Stomach smooth muscle (tissue), 2 donors: ENCODE data around the gene PTX3.

Source experiments
- H3K27ac ChIP-seq: one replicate; pipeline ENCODE4 v1.7.0; 2013; ENCODE audit warnings: mild to moderate bottlenecking, low read length, inconsistent platforms
- H3K27me3 ChIP-seq, 2 donors: one replicate each; pipeline ENCODE4 v1.7.0; 2013; ENCODE audit warnings: low read length in 2 of 2; ENCODE audit not compliant: insufficient read depth in 2 of 2, control insufficient read depth in 1 of 2
- H3K36me3 ChIP-seq, 2 donors: one replicate each; pipeline ENCODE4 v1.7.0; 2013; ENCODE audit warnings: low read length in 2 of 2; ENCODE audit not compliant: control insufficient read depth in 2 of 2, insufficient read depth in 2 of 2
- H3K4me1 ChIP-seq: one replicate; pipeline ENCODE4 v1.7.0; 2013; ENCODE audit warnings: low read length; ENCODE audit not compliant: control insufficient read depth, insufficient read depth
- H3K4me3 ChIP-seq, 2 donors: one replicate each; pipeline ENCODE4 v1.7.0; 2013; ENCODE audit warnings: low read length in 2 of 2
- H3K9ac ChIP-seq, 2 donors: one replicate each; pipeline ENCODE4 v1.7.0; 2013; ENCODE audit warnings: low read length in 2 of 2, mild to moderate bottlenecking in 1 of 2
- H3K9me3 ChIP-seq, 2 donors: one replicate each; pipeline ENCODE4 v1.7.0; 2013; ENCODE audit warnings: low read length in 2 of 2; ENCODE audit not compliant: control insufficient read depth in 2 of 2
- donor health status: healthy.
- donor health status: Pancreatic carcinoma.

Gene PTX3

DNA sequence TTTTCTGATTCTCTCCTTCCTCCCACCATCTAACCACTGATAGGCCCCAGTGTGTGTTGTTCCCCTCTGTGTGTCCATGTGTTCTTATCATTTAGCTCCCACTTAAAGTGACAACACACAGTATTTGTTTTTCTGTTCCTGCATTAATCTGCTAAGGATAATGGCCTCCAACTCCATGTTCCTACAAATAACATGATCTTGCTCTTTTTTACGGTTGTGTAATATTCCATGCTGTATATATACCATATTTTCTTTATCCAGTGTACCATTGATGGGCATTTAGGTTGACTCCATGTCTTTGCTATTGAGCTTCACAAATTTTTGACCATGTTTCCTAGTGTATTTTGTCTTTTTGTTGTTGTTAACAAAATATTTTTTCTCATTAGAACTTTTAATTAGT, 36.0 kb downstream of the PTX3 start:
- Histone ChIP-seq H3K36me3 (no peaks in the 10 kb centered on the region), H3K27ac (no peak overlapping the region), H3K9me3 (no peaks in the 10 kb centered on the region), H3K9ac (no peak overlapping the region), H3K4me3 (no peak overlapping the region), H3K27me3 (no peaks in the 10 kb centered on the region), H3K4me1 (no peaks in the 10 kb centered on the region)

DNA sequence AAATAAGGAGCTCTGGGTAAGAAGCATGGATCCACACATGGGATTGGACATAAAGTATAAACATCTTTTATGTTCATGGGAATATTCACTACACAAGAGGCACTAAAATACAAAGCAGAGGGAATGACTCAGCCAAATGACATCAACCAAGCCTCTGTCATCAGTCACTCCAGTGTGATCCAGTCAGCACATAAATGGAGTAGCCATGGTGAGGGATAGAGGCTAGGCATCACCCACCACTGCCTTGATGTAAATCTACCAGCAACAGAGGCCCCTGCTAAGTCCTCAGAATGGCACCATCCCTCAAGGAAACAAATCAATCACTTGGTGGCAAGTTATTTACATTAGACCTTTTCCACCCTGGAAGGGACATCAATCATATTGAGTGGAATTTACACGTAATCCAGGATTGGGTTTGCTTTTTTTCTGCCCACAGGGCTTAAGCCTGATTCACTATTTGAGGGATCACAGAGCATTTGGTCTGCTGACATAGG, 39.3 kb downstream of the PTX3 start:
- Histone ChIP-seq H3K36me3 (no peaks in the 10 kb centered on the region), H3K9ac (no peak overlapping the region), H3K9me3 (no peaks in the 10 kb centered on the region), H3K4me1 (no peaks in the 10 kb centered on the region), H3K27me3 (no peaks in the 10 kb centered on the region), H3K27ac (no peak overlapping the region), H3K4me3 (no peak overlapping the region)

DNA sequence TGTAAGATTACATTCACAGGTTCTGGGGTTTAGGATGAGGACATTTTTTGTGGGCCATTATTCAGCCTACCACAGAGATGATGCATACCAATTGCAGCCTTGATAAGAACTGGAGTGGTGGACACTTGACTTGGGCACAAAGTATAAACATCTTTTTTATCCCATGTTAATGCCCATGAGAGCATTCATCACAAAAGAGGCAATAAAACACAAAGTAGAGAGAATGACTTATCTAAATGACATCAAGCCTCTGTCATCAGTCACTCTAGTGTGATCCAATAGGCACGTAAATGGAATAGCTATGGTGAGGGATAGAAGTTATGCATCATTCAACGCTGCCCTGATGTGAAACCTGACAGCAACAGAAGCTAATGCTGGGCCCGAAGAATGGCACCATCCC, 40.8 kb downstream of the PTX3 start:
- no peak overlapping the region for H3K4me3 ChIP-seq
- H3K9me3 ChIP-seq, result no peaks in the 10 kb centered on the region
- no peak overlapping the region for H3K27ac ChIP-seq
- no peaks in the 10 kb centered on the region for H3K4me1 ChIP-seq
- no peaks in the 10 kb centered on the region for H3K27me3 ChIP-seq
- no peaks in the 10 kb centered on the region for H3K36me3 ChIP-seq
- H3K9ac ChIP-seq, result no peak overlapping the region

DNA sequence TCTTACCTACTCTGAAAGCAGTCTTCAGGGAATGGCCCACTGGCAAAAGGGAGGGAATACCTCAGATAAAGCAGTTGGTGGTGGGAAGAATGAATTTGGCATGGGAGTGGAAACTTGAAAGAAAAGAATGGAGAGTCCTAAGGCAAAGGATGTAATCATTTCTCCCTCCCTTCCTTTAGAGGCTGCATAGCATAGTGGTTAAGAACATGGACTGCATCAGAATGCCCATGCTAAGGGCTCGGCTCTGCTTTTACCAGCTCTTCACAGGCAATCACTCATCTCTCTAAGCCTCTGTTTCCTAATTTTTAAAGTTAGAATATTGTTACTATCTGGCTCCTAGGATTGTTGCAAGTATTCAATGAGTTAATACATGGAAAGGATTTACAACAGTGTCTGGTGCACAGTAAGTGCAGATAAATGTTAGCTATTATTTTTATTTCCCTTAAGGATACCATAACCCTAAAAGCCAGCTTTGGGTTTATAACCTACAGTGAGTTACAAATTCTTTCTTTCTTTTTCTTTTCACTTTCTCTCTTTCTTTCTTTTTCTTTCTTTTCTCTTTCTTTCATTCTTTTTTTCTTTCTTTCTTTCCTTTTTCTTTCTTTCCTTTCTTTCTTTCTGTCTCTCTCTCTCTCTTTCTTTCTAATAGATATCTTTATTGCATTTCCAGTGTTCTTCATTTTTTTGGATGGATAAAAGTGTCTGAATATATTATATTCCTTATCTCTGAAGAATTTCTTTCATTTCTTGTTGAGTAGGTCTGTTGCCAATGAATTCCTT, 43.0 kb downstream of the PTX3 start:
- Histone ChIP-seq H3K9me3 (no peaks in the 10 kb centered on the region), H3K27ac (no peak overlapping the region), H3K27me3 (no peaks in the 10 kb centered on the region), H3K4me1 (no peaks in the 10 kb centered on the region), H3K9ac (no peak overlapping the region), H3K4me3 (no peak overlapping the region), H3K36me3 (no peaks in the 10 kb centered on the region)

DNA sequence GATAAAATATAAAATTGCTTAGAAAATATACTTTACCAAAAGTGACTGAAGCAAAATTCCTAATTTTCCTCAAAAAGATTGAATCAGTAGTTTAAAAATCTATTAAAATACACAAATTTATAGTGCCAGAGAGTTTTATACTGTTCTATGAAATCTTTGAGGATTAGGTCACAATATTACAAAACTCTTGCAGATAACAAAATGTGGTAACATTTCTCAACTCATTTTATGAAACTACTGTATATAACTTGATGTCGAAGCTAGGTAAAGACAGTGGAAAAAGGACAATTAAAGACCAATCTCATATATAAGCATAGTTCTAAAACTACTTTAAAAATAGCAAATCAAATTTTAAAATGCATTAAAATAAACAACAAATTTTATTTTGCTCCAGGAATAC, 50.7 kb downstream of the PTX3 start:
- no peak overlapping the region for H3K9ac ChIP-seq
- H3K27ac ChIP-seq, result no peak overlapping the region
- no peak overlapping the region for H3K4me3 ChIP-seq
- H3K36me3 ChIP-seq, result no peaks in the 10 kb centered on the region
- H3K27me3 ChIP-seq, result no peaks in the 10 kb centered on the region
- H3K4me1 ChIP-seq, result no peaks in the 10 kb centered on the region
- no peaks in the 10 kb centered on the region for H3K9me3 ChIP-seq

DNA sequence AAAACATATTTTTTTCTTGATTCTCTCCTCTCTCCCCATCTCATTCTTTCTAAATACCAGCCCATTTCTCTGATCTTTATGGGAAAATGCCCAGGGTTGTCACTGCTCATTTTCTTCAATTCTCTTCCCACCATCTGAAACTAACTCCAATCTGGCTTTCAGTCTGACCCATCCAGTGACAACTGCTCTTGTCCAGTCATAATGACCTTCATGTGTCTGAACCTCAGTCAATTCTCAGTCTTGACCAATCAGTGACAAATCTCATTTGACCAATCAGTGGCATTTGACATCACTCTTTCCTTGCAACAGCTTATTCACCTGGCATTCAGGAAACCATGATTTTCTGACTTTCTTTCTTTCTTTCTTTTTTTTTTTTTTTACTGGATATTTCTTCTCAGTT, 51.5 kb downstream of the PTX3 start:
- Histone ChIP-seq H3K9ac (no peak overlapping the region), H3K27me3 (no peaks in the 10 kb centered on the region), H3K27ac (no peak overlapping the region), H3K4me3 (no peak overlapping the region), H3K9me3 (no peaks in the 10 kb centered on the region), H3K4me1 (no peaks in the 10 kb centered on the region), H3K36me3 (no peaks in the 10 kb centered on the region)

DNA sequence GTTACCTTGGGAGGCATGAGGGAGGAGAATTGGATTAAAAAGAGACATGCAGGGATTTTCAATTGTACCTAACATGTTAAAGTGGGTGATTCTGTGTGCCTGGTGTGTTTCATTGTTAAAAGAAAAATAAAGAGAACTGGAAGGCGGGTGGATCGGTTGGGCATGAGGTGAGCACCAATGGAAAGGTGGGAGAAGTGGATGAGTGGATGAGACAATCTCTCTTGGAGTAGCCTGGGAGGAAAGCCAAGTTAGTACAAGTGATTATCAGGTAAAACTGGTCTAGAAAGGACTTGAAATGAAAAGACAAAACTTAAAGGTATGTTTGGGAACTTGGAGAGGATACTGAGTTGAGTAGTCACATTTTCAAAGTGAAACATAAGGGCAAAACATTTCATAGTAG, 54.5 kb downstream of the PTX3 start:
- Histone ChIP-seq H3K27ac (no peak overlapping the region), H3K4me3 (no peak overlapping the region), H3K4me1 (no peaks in the 10 kb centered on the region)

More for the DNA sequence above, 54.5 kb downstream of the PTX3 start:
- H3K9ac ChIP-seq, result no peak overlapping the region
- no peaks in the 10 kb centered on the region for H3K9me3 ChIP-seq
- no peaks in the 10 kb centered on the region for H3K27me3 ChIP-seq
- H3K36me3 ChIP-seq, result no peaks in the 10 kb centered on the region
